ENCODE measurements around the gene GNG2.

GRCh38 chr14:52008136-52008535 lies 147.7 kb downstream of the GNG2 start:
- TF ChIP-seq, protein P1, sequence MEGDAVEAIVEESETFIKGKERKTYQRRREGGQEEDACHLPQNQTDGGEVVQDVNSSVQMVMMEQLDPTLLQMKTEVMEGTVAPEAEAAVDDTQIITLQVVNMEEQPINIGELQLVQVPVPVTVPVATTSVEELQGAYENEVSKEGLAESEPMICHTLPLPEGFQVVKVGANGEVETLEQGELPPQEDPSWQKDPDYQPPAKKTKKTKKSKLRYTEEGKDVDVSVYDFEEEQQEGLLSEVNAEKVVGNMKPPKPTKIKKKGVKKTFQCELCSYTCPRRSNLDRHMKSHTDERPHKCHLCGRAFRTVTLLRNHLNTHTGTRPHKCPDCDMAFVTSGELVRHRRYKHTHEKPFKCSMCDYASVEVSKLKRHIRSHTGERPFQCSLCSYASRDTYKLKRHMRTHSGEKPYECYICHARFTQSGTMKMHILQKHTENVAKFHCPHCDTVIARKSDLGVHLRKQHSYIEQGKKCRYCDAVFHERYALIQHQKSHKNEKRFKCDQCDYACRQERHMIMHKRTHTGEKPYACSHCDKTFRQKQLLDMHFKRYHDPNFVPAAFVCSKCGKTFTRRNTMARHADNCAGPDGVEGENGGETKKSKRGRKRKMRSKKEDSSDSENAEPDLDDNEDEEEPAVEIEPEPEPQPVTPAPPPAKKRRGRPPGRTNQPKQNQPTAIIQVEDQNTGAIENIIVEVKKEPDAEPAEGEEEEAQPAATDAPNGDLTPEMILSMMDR (tag by site-specific recombination; IDR thresholded peaks at IDR 0.05): no peak
- TF ChIP-seq ZNF121 (tag by site-specific recombination; IDR thresholded peaks at IDR 0.05) (no peak), ZNF112 (tag by site-specific recombination; IDR thresholded peaks at IDR 0.05) (no peak), ZNF837 (tag by site-specific recombination; IDR thresholded peaks at IDR 0.05) (no peak)
- TF ChIP-seq, protein P2, sequence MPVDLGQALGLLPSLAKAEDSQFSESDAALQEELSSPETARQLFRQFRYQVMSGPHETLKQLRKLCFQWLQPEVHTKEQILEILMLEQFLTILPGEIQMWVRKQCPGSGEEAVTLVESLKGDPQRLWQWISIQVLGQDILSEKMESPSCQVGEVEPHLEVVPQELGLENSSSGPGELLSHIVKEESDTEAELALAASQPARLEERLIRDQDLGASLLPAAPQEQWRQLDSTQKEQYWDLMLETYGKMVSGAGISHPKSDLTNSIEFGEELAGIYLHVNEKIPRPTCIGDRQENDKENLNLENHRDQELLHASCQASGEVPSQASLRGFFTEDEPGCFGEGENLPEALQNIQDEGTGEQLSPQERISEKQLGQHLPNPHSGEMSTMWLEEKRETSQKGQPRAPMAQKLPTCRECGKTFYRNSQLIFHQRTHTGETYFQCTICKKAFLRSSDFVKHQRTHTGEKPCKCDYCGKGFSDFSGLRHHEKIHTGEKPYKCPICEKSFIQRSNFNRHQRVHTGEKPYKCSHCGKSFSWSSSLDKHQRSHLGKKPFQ (tag by site-specific recombination; IDR thresholded peaks at IDR 0.05): no peak
